ENCODE measurements around the gene ARCN1. TPM values are rescaled to one million over a fixed set of nuclear protein-coding genes. Genes with fewer than 3 reads are reported as not detected.
A peak's percentile ranks its signal among the peaks of the same experiment; 100 is the strongest.

The ARCN1 gene
- total and polyA plus RNA-seq, 7 donors: 49.4 to 76.3 (median 60.8) TPM

GRCh38 chr11:118633979-118634378, 61.8 kb downstream of the ARCN1 start:
- no peak for TF ChIP-seq CTCF (IDR thresholded peaks at IDR 0.05)
- 32 to 49% (median 40%) methylated on average over 3 to 4 of the region's 4 CpGs for WGBS, 3 donors
- peaks cover 23% of the 10 kb centered on the region for H3K4me1 ChIP-seq
- H3K9me3 ChIP-seq: no peaks in the 10 kb centered on the region
- peak overlapping the region; percentile 60 for H3K27ac ChIP-seq
- peaks cover 0 to 52% of the 10 kb centered on the region in 2 donors for H3K36me3 ChIP-seq (ENCODE audit: insufficient read depth in 1 of 2, low read depth in 1 of 2)
- DNase-seq (no peak), ATAC-seq (no peak)
- H3K27me3 ChIP-seq (ENCODE audit: insufficient read depth in 3 of 3, low read length in 2 of 3): no peaks in the 10 kb centered on the region
- H3K4me3 ChIP-seq: peak overlapping the region; percentile 47
- intact Hi-C loops (cut with DNase I): no loop called here

GRCh38 chr11:118634431-118635236, 62.4 kb downstream of the ARCN1 start:
- TF ChIP-seq CTCF (IDR thresholded peaks at IDR 0.05): peak; percentile 26
- Histone ChIP-seq H3K4me1 (peaks cover 18% of the 10 kb centered on the region), H3K27ac (peak overlapping the region; percentile 60), H3K4me3 (peak overlapping the region; percentile 47), H3K27me3 (ENCODE audit: insufficient read depth in 3 of 3, low read length in 2 of 3) (no peaks in the 10 kb centered on the region), H3K36me3 (ENCODE audit: insufficient read depth in 1 of 2, low read depth in 1 of 2) (peaks cover 0 to 52% of the 10 kb centered on the region in 2 donors), H3K9me3 (no peaks in the 10 kb centered on the region)
- ATAC-seq (peak; percentile 84 to 96 (median 92)), DNase-seq (peak; percentile 77 to 90)
- 18 to 30% (median 19%) methylated on average over 37 to 41 of the region's 41 CpGs for WGBS, 3 donors
- intact Hi-C loops (cut with DNase I): no loop called here

- Histone ChIP-seq H3K27me3 (ENCODE audit: insufficient read depth in 3 of 3, low read length in 2 of 3) (no peaks in the 10 kb centered on the region), H3K4me3 (peak overlapping the region; percentile 47), H3K4me1 (peaks cover 22% of the 10 kb centered on the region), H3K36me3 (ENCODE audit: insufficient read depth in 1 of 2, low read depth in 1 of 2) (peaks cover 0 to 52% of the 10 kb centered on the region in 2 donors), H3K9me3 (no peaks in the 10 kb centered on the region), H3K27ac (peak overlapping the region; percentile 60)
- WGBS, 3 donors: 42 to 71% (median 44%) methylated on average over 15 of the region's 15 CpGs
- TF ChIP-seq CTCF (IDR thresholded peaks at IDR 0.05): no peak
- DNase-seq (no peak), ATAC-seq (peak; percentile 3 to 55 (median 31))
- intact Hi-C loops (cut with DNase I): no loop called here
Measured at GRCh38 chr11:118635237-118635591, 63.0 kb downstream of the ARCN1 start.

GRCh38 chr11:118635642-118636041, 63.4 kb downstream of the ARCN1 start:
- Histone ChIP-seq H3K4me1 (peaks cover 26% of the 10 kb centered on the region), H3K27me3 (ENCODE audit: insufficient read depth in 3 of 3, low read length in 2 of 3) (no peaks in the 10 kb centered on the region), H3K27ac (peak overlapping the region; percentile 60), H3K9me3 (no peaks in the 10 kb centered on the region), H3K4me3 (no peak overlapping the region), H3K36me3 (ENCODE audit: insufficient read depth in 1 of 2, low read depth in 1 of 2) (peaks cover 0 to 52% of the 10 kb centered on the region in 2 donors)
- ATAC-seq (no peak), DNase-seq (no peak)
- WGBS, 3 donors: 60 to 79% (median 74%) methylated on average over 2 of the region's 2 CpGs
- intact Hi-C loops (cut with DNase I): no loop called here
- no peak for TF ChIP-seq CTCF (IDR thresholded peaks at IDR 0.05)
